GM21529 (cell line): ENCODE data around the gene TTLL1.
"Not testable (repeated sequence)": the region's sequence is repeated elsewhere in the genome, so short reads cannot be mapped to it uniquely, and the experiment has no call there.

Experiments
- ATAC-seq: cut with Tn5 transposase; IDR thresholded peaks from one replicate; pipeline ENCODE4 v1.9.1; 2021; ENCODE audit not compliant: unreplicated experiment

Gene TTLL1

GRCh38 chr22:43014316-43014868 is 74.8 kb downstream of the TTLL1 start:
- ATAC-seq: no peak

GRCh38 chr22:43013355-43014315 is 75.6 kb downstream of the TTLL1 start:
- ATAC-seq: no peak

- no peak for ATAC-seq
Observed at GRCh38 chr22:43012390-43012789, 76.8 kb downstream of the TTLL1 start.

- ATAC-seq: no peak
Observed at GRCh38 chr22:43011079-43011478, 78.1 kb downstream of the TTLL1 start.

GRCh38 chr22:43009444-43009843 is 79.7 kb downstream of the TTLL1 start:
- ATAC-seq: no peak

GRCh38 chr22:43008921-43009320 is 80.3 kb downstream of the TTLL1 start:
- no peak for ATAC-seq

- ATAC-seq: no peak
Observed at GRCh38 chr22:43008509-43008908, 80.7 kb downstream of the TTLL1 start.

- no peak for ATAC-seq
Observed at GRCh38 chr22:43007519-43008102, 81.6 kb downstream of the TTLL1 start.

- no peak for ATAC-seq
Observed at GRCh38 chr22:43006753-43007152, 82.4 kb downstream of the TTLL1 start.

- ATAC-seq: no peak
Observed at GRCh38 chr22:43006016-43006505, 83.1 kb downstream of the TTLL1 start.

- ATAC-seq: no peak
Observed at GRCh38 chr22:43005106-43005505, 84.1 kb downstream of the TTLL1 start.

- no peak for ATAC-seq
Observed at GRCh38 chr22:43004362-43005035, 84.7 kb downstream of the TTLL1 start.

- ATAC-seq: no peak
Observed at GRCh38 chr22:43002202-43002586, 87.0 kb downstream of the TTLL1 start.

- ATAC-seq: no peak
Observed at GRCh38 chr22:43001271-43002201, 87.7 kb downstream of the TTLL1 start.

- no peak for ATAC-seq
Observed at GRCh38 chr22:43000441-43001175, 88.6 kb downstream of the TTLL1 start.

GRCh38 chr22:42997582-42998090 is 91.6 kb downstream of the TTLL1 start:
- ATAC-seq: no peak

- ATAC-seq: no peak
Observed at GRCh38 chr22:42996646-42997365, 92.4 kb downstream of the TTLL1 start.

GRCh38 chr22:42995654-42996053 is 93.5 kb downstream of the TTLL1 start:
- not testable (repeated sequence) for ATAC-seq
